ACHN (cell line): Measurements from ENCODE around the gene NTF4.
"Not testable (repeated sequence)": the region's sequence is repeated elsewhere in the genome, so short reads cannot be mapped to it uniquely, and the experiment has no call there.

ENCODE experiments used
- DNase-seq: peaks from one replicate; pipeline ENCODE4 v3.0.0-alpha.2; 2015
- in situ Hi-C: cut with HindIII; loops from 2 replicates; pipeline ENCODE4 v1.10.0; 2017; ENCODE audit warnings: low sequenced_read_pairs, low pct_ligation_motif_present, low pct_unique_long_range_greater_than_20kb

NTF4 gene

DNA sequence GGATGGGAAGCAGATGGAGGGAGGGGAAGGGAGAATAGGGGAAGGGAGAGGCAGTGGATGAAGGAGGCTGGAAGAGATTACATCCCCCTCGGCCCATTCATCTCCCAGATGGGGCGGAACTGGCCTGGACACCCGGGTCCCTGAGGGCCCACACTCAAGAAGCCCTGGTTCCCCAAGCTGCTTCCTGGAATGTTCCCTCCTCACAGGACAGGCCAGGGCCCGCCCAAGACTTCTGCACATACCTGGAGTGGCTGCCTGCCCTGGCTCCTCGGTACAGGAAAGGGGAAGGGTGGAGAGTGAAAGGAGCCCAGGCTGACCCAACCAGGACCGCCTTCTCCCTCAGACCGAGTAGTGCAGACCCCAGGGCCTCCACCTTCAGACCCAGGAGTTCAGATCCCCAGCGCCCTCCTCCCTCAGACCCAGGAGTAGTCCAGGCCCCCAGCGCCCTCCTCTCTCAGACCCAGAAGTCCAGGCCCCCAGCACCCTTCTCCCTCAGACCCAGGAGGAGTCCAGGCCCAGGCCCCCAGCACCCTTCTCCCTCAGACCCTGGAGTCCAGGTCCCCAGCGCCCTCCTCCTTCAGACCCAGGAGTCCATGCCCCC, 489 bp downstream of the NTF4 start:
- in situ Hi-C loops, result no loop called here
- DNase-seq, result no peak

DNA sequence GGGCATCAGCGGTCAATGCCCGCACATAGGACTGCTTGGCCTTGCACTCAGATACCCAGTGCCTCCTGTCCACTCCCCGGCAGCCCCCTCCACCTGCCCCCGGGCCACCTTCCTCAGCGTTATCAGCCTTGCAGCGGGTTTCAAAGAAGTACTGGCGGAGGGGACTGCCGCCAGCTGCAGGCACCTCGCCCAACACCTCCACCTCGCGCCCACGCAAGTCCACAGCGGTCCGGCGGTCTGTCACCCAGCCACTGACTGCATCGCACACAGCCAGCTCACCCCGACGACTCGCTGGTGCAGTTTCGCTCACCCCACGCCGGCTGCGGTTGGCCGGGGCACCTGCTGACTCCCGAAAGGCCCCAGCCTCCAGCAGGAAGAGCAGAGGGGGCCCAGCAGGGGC, 3.2 kb downstream of the NTF4 start:
- in situ Hi-C loops, result no loop called here
- no peak for DNase-seq

DNA sequence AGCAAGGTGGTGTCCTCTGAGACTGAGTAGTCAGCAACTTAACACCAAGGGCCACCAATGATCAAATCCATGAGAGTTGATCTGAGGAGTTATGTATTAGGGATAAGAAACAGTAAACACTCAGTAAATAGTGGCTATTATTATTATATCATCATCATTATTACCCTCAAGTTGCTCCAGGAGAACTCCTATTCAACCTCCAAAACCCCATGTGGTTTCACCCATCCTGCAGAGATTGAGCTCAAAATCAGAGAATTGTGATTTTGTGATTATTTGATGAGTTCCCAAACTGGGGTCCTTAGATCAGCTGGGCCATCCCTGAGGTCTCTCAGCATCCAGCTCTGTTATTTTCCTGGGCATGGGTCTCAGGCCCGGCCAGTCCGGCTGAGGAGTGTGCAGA, 3.6 kb downstream of the NTF4 start:
- in situ Hi-C loops, result no loop called here
- DNase-seq, result no peak

DNA sequence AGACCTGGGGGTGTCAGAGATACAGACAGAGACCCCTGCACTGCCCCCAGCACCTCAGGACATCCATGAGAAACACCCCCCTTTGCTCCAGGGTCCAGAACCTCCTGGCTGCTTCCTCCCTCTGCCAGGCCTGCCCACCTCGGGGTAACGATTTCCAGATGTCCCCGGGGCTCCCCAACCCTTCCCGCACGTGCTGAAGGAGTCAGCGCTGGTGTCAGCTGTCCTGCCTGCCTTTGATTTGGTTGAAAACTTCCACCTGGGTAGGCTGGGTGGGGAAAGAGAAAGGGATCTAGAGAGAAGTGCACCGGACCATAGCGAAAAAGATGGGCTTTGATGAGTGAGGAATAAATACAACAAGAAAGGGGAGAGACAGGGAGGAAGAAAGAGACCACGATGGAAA, 5.6 kb downstream of the NTF4 start:
- DNase-seq, result no peak
- in situ Hi-C loops, result no loop called here

GRCh38 chr19:49058562-49058961, 6.1 kb downstream of the NTF4 start:
- in situ Hi-C loops, result no loop called here
- no peak for DNase-seq

- DNase-seq, result peak; percentile 80
Observed at GRCh38 chr19:49057636-49058234, 6.9 kb downstream of the NTF4 start, which contains the start of gene CGB7. TSS of gene CGB7 (minus strand) at chr19:49057749. CDS start at chr19:49055375, 2,374 bp downstream.

GRCh38 chr19:49056902-49057596, 7.6 kb downstream of the NTF4 start:
- DNase-seq, in situ Hi-C loops: not testable (repeated sequence)

More at GRCh38 chr19:49057636-49058234, 6.9 kb downstream of the NTF4 start, which contains the start of gene CGB7:
- in situ Hi-C loops, result no loop called here

GRCh38 chr19:49056101-49056901, 8.3 kb downstream of the NTF4 start:
- peak; percentile 57 for DNase-seq
- in situ Hi-C loops, result no loop called here

- in situ Hi-C loops, result not testable (repeated sequence)
- peak; percentile 52 for DNase-seq
Observed at GRCh38 chr19:49050376-49051033, 14.1 kb downstream of the NTF4 start.

GRCh38 chr19:49049834-49050233, 14.8 kb downstream of the NTF4 start:
- DNase-seq, in situ Hi-C loops: not testable (repeated sequence)

GRCh38 chr19:49049011-49049410, 15.6 kb downstream of the NTF4 start, which contains the start of gene CGB8:
TSS of gene CGB8 (minus strand) at chr19:49049111. CDS start at chr19:49048739, 372 bp downstream.
- in situ Hi-C loops, result not testable (repeated sequence)

GRCh38 chr19:49043548-49043947, 21.1 kb downstream of the NTF4 start, which contains the start of gene CGB5:
TSS of gene CGB5 (plus strand) at chr19:49043848. CDS start at chr19:49044210, 362 bp downstream.
- DNase-seq, in situ Hi-C loops: not testable (repeated sequence)

More at GRCh38 chr19:49049011-49049410, 15.6 kb downstream of the NTF4 start, which contains the start of gene CGB8:
- not testable (repeated sequence) for DNase-seq

DNA sequence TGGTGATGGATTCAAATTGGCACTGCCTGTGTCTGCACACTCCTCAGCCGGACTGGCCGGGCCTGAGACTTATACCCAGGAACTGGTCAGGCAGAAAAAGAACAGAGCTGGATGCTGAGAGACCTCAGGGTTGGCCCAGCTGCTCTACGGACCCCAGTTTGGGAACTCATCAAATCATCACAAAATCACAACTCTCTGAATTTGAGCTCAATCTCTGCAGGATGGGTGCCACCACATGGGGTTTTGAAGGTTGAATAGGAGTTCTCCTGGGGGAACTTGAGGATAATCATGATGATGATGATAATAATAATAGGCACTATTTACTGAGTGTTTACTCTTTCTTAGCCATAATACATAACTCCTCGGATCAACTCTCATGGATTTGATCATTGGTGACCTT, 22.0 kb downstream of the NTF4 start:
- DNase-seq, in situ Hi-C loops: not testable (repeated sequence)

DNA sequence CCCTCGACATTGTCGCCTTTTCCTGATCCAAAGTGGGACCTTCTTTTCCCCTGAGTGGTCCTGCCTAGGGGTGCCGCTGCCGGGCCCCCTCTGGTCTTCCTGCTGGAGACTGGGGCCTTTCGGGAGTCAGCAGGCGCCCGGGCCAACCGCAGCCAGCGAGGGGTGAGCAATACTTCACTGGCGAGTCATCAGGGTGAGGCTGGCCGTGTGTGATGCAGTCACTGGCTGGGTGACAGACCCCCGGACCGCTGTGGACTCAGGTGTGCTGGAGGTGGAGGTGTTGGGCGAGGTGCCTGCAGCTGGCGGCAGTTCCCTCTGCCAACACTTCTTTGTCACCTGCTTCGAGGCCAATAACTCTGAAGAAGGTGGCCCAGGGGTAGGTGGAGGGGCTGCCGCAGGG, 22.4 kb downstream of the NTF4 start:
- in situ Hi-C loops, result no loop called here
- DNase-seq, result peak; percentile 37

- in situ Hi-C loops, DNase-seq: not testable (repeated sequence)
Observed at GRCh38 chr19:49039736-49040135, 24.9 kb downstream of the NTF4 start.

- in situ Hi-C loops, result not testable (repeated sequence)
- DNase-seq, result peak; percentile 77
Observed at GRCh38 chr19:49038557-49039276, 25.9 kb downstream of the NTF4 start.

GRCh38 chr19:49038111-49038510, 26.5 kb downstream of the NTF4 start:
- in situ Hi-C loops, result not testable (repeated sequence)

More at GRCh38 chr19:49038111-49038510, 26.5 kb downstream of the NTF4 start:
- not testable (repeated sequence) for DNase-seq
